Iris pigment epithelial cell (primary cell): Measurements from ENCODE around the gene VPS35L.
"Not testable (repeated sequence)": the region's sequence is repeated elsewhere in the genome, so short reads cannot be mapped to it uniquely, and the experiment has no call there.

Experiments
- DNase-seq: peaks from one replicate; pipeline ENCODE4 v3.0.0-alpha.2; 2011; ENCODE audit warnings: low read depth

The VPS35L gene

DNA sequence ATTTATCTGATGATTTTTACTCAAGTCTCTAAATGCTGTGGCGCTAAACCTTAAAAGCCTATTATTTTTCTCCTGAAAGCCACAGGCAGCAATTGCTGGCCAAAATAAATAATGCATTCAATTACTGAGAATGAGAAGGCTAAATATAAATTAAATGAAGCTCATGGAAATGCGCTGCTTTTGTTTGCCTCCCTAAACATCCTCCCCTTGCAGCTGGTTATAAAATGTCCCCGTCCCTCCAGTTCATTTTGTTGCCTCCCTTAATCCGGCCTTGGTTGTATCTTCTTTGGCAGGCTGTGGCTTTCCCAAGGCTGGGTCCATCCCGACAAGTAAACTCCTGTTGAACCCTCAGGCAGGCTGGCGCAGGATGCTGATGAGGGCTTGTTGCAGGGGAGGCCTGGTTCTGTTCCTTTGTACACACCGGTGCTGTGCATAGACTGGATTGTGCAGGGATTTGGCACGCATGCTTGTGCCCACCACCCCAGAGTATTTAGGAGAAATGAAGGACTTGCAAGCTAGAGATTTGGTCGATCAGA lies 99.8 kb downstream of the VPS35L start:
- DNase-seq, result no peak

DNA sequence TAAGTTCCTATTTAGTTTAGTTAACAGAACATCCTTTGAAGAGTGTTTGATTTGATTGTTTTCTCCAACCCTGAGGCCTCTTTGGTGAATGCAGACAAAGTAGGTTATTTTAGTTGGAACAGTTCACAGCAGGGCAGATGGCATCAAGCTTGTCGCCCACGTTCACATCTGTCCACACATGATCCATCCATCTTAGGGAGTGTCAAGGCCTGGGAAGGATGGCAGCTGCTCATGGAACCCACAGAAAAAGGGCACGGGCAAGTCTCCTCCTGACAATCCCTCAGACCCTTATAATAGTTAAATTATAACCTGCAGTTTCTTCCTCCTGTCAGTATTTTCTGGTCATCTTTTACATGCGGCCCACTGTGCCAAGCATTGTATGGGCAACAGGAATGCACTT lies 102.3 kb downstream of the VPS35L start:
- DNase-seq, result no peak

DNA sequence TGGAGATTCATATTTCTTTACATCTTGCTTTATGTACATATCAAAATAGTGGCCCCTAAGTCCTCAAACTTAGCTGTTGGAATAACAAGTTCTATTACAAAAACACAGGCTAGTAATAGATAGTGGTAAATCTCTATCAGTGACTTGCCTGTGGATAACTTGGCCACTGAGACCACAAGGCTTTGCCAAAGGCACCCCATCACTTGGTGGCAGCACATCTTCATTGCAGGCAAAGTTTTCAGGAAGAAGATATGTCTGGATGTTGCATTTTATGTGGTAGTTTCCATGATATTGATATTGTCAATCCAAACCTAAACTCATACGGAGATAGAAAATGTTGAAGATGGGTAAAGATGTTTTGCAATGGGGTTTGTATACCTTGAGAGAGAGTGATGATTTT lies 104.1 kb downstream of the VPS35L start:
- no peak for DNase-seq

DNA sequence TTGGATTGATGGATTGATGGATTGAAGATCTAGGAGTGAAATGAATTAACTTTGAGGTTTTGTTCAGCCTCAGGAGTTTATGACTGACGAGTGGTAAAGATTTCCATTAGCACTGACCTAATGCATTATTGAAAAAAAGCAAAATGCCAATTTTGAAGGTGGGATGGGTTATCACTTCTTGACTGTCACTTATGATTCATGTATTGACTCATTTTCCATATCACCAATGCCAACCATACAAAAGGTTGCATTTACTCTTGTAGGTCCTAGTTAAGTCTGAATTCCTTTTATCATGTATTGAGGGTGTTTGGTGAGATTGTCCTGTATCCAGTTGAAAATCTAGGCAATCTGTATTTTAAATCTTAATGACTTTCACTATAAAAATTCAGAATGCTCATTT lies 104.9 kb downstream of the VPS35L start:
- no peak for DNase-seq

DNA sequence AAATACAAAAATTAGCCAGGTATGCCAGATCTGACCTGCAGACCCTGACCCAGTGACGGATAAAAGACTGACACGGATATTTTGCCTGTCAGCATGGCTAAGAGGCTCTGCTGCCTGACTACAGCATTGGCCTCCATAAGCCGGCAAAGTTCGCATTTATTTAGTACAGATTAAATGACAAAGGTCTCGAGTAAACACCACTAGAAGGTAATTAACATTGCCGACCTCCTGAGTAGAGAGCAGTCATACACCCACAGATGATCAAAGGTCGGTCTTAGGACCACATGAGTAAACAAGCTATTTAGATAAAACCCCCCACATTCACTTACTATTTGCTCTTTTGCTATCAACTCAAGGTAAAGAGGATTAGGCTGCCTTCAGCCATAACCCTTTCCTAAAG lies 106.8 kb downstream of the VPS35L start:
- no peak for DNase-seq

DNA sequence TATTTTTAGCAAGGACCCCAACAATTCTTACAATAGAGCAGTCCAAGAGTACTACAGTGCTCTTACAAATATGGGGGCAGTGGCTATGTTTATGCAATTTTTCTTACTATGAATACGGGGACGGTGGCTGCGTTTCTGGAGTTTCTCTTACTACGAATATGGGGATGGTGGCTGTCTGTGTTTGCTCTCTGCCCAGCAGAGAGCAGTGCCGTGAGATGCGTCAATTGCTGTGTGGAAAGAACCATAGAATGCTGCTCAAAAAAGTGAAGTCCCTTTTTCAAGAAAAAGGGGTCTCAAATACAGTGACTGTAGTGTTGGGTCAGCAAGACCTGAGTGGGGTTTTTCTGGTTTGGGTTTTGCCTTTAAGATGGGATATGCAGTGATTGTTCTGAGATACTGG lies 108.7 kb downstream of the VPS35L start:
- DNase-seq, result no peak

DNA sequence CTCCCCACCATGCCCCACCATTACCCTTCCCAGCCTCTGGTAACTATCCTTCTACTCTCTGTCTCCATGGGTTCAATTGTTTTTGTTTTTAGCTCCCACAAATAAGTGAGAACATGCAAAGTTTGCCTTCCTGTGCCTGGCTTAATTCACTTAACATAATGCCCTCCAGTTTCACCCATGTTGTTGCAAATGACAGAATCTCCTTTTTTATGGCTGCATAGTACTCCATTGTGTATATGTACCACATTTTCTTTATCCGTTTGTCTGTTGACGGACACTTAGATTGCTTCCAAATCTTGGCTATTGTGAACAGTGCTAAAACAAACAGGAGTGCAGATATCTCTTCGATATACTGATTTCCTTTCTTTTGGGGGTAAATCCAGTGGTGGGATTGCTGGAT lies 109.8 kb downstream of the VPS35L start:
- not testable (repeated sequence) for DNase-seq

DNA sequence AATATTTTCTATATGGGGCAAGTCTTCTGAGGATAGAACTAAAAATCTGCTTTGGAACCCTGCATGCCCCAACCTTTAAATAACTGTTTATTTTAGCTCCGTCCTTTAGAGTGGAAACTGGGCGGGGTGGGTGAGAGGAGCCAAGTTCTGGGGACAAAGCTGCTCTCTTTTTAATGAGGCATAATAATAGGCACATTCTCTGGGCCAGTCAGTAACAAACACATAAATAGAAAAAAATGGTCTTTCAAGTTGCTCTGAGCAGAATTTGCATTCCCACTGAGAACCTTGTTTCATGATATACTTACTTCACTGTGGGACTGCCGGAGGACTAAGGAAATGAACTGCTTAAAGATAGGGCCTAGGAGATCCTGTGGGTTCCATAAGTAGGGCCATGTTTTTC lies 111.0 kb downstream of the VPS35L start:
- no peak for DNase-seq

DNA sequence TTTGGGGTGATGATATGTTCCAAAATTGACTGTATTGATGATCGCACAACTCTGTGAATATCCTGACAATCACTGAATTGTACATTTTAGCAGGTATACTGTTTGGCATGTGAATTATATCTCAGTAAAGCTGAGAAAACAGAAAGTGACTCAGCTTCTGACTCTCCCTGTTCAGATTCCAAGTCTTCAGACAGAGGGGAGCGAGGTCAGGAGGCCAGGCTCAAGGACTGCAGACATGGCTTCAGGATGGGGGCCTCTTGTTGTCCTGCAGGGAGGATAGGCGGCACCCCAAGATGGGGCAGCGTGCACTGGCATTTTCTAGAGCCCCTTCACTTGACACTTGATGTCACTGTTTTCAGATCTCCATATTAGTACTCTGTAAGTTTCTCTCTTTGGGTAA lies 116.9 kb downstream of the VPS35L start:
- DNase-seq, result peak; percentile 61

DNA sequence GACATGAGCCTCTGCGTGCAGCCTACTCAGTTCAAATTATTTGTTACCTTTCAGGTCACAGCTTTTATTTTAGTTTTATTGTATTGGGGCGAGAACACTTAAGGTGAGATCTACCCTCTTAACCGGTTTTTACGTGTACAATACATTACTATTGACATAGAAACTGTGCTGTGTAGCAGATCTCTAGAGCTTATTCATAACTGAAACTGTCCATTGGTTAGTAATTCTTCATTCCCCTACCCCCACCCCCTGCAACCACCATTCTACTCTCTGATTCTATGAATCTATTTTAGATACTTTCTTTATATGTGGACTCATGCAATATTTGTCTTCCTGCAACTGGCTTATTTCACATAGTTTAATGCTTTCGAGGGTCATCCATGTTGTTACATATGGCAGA lies 119.0 kb downstream of the VPS35L start:
- no peak for DNase-seq

DNA sequence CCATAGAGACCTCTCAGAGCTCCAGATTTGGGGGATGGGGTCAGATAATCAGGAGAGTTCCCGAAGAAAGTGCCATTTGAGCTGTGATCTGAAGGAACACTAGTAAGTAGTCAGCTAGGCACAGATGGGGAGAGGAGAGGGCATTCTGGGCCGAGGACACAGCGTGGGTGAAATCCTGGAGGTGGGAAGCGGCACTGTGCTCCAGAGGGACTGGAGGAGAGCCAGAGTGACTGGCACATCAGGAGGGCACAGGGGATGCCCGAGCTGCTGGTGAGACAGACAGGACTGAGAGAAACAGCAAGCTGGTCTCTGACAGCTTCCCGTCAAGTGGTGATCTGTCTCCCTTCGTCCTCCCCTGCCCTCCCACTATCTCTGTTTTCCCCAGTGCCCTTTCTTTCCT lies 121.9 kb downstream of the VPS35L start:
- no peak for DNase-seq

DNA sequence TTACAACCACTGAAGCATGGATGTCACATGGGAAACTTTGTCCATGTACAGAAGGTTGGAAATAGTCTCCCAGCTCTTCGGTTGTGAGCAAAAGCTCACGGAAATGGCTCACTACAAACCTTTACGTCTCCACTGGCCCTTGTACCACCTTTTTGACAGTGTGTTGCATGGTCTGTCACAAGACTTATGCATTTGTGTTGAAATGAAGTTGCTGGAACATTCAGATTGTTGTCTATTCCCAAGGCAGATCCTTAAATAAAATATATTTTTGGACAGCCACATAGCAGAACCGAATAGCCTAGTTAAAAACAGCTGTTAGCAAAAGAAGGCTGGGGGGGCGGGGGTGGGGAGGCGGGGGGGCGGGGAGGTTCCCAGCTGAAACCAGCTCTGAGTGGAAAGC lies 123.3 kb downstream of the VPS35L start:
- DNase-seq, result no peak

DNA sequence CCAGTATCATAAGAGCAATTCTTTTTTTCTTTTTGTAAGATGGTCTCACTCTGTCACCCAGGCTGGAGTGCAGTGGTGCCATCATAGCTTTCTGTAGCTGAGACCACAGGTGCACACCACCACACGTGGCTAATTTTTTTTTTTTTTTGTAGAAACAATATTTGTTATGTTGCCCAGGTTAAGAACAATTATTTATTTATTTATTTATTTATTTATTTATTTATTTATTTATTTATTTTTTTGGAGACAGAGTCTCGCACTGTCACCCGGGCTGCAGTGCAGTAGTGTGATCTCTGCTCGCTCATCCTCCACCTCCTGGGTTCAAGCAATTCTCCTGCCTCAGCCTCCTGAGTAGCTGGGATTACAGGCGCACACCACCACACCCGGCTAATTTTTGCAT lies 123.8 kb downstream of the VPS35L start:
- DNase-seq, result not testable (repeated sequence)

DNA sequence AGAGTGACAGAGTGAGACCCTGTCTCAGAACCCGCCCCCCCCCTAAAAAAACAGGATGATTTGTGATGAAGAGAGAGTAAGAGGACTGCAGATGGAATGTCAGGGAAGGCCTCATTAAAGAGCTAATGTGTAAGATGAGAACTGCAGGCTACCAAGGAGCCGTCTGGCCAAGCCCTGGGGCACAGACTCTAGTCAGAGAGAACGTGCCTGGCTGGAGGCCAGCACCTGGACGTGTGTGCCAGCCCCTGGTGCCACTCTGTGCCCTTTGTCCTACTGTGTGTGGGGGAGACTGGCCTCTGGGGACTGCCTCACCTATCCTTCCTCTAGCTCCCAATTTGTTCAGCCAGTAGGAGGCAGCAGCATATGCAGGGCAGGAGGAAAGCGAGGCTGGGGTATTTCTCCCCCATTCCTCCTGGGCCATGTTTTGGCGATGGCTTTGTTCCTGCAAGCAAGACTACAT lies 125.4 kb downstream of the VPS35L start:
- no peak for DNase-seq

DNA sequence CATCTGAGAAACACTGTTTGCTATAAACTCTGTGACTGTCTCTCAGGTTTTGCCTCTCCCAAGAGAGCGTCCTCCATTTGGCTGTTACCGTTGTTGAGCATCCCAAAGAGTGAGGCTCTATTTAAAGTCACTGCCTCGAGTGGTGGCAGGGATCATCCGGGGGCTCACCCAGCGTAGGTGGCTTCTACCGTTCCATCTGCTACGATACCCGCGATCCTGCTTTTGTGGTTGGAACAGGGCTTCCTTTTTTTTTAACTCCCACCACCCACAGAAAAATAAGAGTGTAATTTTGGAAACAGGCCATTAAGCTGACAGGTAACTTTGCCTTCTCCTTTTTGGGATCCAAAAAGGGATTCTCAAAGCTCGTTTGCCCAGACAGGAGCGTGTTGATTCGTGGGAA lies 126.1 kb downstream of the VPS35L start:
- DNase-seq, result no peak

DNA sequence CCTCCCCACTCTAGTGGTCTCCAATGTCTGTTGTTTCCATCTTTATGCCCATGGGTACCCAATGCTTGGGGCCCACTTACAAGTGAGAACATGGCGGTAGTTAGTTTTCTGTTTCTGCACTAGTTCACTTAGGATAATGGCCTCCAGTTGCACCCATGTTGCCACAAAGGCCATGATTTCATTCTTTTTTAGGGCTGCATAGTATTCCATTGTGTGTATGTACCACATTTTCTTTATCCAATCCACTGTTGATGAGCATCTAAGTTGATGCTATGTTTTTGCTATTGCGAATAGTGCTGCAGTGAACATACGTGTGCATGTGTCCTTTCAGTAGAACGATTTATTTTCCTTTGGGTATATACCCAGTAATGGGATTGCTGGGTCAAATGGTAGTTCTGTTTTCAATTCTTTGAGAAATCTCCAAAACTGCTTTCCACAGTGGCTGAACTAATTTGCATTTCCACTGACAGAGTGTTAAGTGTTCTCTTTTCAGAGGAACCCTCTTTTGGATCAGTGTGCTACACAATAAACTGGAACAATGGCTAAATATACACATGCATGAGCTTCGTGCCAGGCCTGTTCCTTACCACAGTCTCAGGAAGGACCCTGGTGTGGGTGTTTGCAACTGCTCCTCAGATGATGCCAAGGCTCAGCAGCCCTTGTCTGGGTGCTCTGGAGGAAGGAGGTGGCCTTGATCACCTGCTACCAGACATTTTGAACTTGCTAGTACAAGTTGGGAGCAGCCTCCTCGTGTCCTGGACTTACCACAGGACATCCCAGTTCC lies 128.1 kb downstream of the VPS35L start:
- DNase-seq, result no peak

DNA sequence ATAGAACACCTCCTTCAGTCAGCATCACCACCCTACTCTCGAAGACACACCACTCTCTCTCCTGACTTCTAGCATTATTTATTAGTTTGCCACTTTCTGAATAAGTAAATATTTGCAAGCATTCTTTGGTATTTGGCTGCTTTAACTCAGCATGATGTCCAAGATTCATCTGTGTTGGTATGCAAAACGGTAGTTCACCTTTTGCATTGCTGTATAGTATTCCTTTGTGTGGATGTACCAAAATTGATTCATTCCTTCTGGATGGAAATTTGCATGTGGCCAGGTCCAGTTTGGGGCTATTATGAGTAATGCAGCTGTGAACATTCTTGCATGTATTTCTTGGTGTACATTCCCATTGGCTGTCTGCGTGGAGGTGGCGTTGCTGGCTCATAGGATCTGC lies 129.7 kb downstream of the VPS35L start:
- DNase-seq, result no peak

DNA sequence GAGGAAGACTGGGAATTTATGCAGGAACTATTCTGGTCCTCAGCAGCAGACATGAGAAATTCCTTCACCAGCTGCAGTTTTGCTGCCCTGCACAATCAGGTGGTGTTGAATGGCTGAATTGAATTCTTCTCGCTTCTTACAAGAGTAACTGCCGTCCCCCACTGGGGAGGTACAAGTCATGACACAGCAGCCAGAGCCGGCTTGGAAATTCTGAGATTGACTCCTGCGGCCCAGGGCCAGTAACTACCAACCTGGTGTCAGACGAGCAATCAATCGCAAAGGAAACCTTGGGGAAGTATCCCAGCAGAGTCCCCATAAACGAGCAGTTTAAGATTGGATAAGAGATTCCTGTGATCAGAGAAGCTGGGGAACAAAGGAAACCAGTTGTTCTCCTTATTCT lies 131.8 kb downstream of the VPS35L start:
- no peak for DNase-seq

DNA sequence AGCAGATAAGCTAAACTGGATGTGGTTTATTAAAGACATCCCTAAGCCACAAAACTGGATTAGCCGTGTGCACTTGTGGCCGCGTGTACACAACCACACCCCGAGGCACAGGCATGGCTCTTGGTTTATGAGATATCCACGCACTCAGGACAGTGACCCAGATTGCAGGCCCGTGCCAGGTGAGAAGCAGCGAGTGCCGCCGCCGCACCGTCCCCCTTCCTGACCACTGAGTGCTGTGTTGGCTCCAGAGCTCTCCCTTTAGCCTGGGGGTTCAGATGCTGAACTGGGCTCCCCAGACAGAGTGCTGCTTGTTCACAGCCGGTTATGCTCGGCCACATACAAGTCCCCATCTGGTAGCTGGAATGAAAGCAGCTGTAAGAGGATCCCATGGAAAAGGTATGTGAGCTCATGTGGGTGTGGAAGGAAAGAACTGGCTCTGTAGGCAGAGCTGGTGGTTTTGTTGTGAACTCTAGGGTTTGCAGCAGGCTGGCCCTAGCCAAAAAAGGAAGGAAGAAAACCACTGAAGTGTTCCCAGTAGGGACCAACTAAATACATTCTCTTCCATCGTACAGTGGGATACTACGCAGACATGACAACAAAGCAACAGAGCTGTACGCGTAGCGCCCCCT lies 133.0 kb downstream of the VPS35L start:
- DNase-seq, result no peak

DNA sequence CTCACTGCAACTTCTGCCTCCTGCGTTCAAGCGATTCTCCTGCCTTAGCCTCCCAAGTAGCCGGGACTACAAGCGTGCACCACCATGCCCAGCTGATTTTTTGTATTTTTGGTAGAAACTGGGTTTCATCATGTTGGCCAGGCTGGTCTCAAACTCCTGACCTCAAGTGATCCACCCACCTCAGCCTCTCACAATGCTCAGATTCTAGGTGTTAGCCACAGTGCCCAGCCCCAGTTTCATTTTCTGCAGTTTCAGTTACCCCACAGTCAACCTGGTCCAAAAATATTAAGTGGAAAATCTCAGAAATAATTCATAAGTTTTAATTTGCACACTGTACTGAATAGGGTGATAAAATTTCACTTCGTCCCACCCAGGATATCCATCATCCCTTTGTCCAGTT lies 133.8 kb downstream of the VPS35L start:
- DNase-seq, result no peak

DNA sequence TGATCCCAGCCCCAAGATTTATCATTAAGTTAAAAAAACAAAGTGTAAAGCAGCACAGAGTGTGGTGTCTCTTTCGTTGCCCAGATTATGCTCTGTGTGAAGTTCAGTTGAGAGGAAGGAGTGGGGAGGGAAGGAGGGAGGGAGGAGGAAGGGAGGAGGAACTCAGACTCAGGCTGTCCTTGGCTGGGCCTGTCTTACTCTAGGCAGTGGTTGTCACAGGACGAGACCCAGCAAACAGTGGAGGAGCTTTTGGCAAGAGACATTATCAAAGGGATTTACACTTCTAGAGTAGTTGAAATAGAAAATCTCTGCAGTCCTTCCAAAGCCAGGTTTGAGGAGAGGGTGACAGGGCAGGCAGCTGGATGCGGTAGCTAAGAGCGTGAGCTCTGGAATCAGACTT lies 134.7 kb downstream of the VPS35L start:
- DNase-seq, result no peak

DNA sequence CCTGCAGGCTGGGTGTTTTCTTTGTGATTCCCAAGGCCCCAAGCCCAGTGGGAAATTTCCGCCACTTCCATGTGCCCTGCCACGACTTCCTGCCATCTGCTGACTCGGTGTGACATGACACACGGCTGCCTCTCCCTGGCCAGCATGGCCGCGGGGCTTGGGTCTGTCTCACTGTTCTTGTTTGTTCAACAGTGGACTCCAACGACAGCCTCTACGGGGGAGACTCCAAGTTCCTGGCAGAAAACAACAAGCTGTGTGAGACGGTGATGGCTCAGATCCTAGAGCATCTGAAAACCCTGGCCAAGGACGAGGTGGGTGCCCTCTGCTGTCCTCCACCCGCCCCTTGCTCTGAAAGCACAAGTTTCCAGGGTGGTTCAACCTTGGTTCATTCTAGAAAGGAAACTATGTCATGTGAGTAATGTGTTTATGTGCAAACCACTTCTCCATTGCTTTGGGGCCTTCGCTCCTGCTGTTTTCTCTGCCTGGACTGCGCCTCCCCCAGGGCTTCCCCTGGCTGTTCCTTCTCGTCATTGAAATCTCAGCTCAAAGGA lies 135.7 kb downstream of the VPS35L start:
- DNase-seq, result no peak

DNA sequence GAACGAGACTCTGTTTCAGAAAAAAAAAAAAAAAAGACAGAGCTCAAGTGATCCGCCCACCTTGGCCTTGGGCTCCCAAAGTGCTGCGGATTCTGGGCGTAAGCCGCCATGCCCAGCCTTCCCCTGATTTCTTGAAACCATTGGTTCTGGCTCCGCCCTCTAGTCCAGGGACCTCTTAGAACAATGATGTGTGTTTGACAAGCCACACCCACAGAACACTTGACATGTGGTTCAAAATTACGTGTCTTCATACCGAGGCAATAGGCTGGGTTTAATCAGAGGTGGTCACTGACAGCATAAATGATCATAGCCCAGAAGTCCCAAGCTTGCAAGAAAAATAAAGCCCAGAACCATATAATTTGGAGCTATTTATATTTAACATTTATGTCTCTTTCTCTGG lies 139.5 kb downstream of the VPS35L start:
- no peak for DNase-seq
